AG10803 (cell line): ENCODE measurements around the gene RPL37A.

Source experiments
- DNase-seq: peaks from one replicate; pipeline ENCODE4 v3.0.0; 2010; ENCODE audit warnings: low read depth
- H3K4me3 ChIP-seq: 2 replicates; pipeline ENCODE4 v1.5.1; 2011; ENCODE audit warnings: mild to moderate bottlenecking, low read length, control low read depth
- CTCF ChIP-seq: conservative IDR thresholded peaks from 2 replicates; pipeline ENCODE4 v1.5.1; 2011; ENCODE audit warnings: mild to moderate bottlenecking, low read length, control low read depth, inconsistent platforms

RPL37A gene

DNA sequence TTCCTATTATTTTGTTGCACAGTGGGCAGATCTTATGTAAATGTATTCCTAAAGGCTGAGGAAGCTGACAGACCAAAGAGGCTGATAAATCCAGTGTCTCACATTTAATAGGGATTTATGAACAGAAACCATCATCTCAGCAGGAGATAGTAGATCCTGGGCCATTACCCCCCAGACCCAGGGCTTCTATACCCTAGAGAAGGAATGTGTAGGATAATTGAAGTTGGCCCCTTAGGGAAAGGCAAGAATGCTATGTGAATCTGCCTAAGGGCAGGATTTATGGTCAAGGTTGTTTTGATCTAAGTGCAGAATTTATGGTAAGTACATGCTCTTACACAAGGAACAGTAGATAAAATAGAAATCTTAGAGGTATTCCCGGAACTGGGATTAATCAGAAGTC, 29.0 kb downstream of the RPL37A start:
- TF ChIP-seq CTCF = no peak
- DNase-seq = no peak

GRCh38 chr2:216532562-216532961, 33.9 kb downstream of the RPL37A start:
- no peak for TF ChIP-seq CTCF
- no peak overlapping the region for H3K4me3 ChIP-seq

More for the DNA sequence above, 29.0 kb downstream of the RPL37A start:
- H3K4me3 ChIP-seq = no peak overlapping the region

DNA sequence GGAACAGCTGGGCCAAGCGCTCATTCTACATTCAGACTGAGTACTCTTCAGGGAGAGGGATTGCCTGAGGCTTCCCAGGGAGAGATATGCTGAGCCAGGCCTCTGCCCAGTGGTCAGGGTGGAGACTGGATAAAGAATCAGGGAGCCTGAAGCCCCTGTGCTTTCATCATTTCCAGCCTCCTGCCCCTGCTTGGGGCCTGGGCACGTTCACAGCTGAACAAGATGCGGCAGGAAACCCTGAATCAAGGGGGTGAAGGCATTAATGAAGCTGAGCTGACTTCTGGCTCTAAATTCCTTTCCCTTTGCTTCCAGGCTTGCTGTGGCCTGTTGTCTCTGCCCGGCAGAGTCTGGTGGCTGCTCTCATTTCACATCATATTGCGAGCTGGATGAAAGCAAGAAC, 35.0 kb downstream of the RPL37A start:
- H3K4me3 ChIP-seq = no peak overlapping the region
- TF ChIP-seq CTCF = no peak
- no peak for DNase-seq

More at GRCh38 chr2:216532562-216532961, 33.9 kb downstream of the RPL37A start:
- no peak for DNase-seq

- TF ChIP-seq CTCF = no peak
- no peak overlapping the region for H3K4me3 ChIP-seq
Observed at GRCh38 chr2:216534809-216535208, 36.2 kb downstream of the RPL37A start.

GRCh38 chr2:216535454-216535995, 36.9 kb downstream of the RPL37A start:
- DNase-seq = peak; percentile 96
- no peak; the same call in 1 of the 2 replicates for TF ChIP-seq CTCF
- H3K4me3 ChIP-seq = no peak overlapping the region

More at GRCh38 chr2:216534809-216535208, 36.2 kb downstream of the RPL37A start:
- DNase-seq = no peak

DNA sequence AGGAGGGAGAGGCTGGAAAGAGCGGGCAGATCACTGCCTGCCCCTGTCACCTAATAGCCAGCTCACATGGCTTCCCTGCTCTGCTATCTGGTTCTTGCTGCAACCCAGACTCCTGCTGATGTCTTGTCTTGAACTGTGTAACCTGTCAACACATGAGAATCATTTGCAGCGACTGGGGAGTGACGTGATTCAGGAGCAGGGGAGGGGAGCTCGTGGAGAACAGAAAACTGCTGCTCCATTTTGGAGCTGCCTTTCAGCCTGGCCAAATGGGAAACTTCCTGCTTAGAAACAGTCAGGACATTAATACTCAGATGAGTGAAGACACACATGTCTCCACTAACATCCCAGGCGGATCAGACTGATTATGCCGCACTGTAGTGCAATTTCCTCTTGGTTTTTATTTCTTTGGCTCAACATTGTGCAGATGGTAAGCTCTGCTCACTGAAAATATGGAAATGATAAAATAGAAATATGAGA, 38.1 kb downstream of the RPL37A start:
- no peak overlapping the region for H3K4me3 ChIP-seq
- no peak for TF ChIP-seq CTCF
- DNase-seq = peak; percentile 62

DNA sequence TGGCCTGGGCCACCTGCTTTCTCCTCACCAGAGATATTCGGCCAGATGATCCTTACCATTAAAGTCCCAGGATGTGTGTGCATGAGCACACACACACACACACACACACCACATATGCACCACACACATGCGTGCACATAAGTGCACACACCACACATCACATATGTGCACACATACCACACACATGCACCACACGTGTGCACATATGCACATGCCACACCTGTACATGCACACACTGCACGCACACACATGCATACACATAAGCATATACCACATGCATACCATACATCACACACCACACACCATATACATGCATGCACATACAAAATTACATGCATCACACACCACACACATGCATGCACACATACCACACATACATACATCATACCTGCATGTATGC, 38.7 kb downstream of the RPL37A start:
- TF ChIP-seq CTCF = no peak
- H3K4me3 ChIP-seq = no peak overlapping the region
- DNase-seq = no peak
